ENCODE results near the gene TACR1.
"Not testable (repeated sequence)": the region's sequence is repeated elsewhere in the genome, so short reads cannot be mapped to it uniquely, and the experiment has no call there.

The TACR1 gene

GRCh38 chr2:75147884-75148283 lies 51.4 kb downstream of the TACR1 start:
- in situ Hi-C loops (cut with MboI; ENCODE audit: low sequenced_read_pairs) = not testable (repeated sequence)

- in situ Hi-C loops (cut with MboI; ENCODE audit: low sequenced_read_pairs) = no loop called here
Observed at GRCh38 chr2:75146606-75147332, 52.6 kb downstream of the TACR1 start.

GRCh38 chr2:75146221-75146605 lies 53.1 kb downstream of the TACR1 start:
- in situ Hi-C loops (cut with MboI; ENCODE audit: low sequenced_read_pairs) = not testable (repeated sequence)

GRCh38 chr2:75142081-75142480 lies 57.2 kb downstream of the TACR1 start:
- in situ Hi-C loops (cut with MboI; ENCODE audit: low sequenced_read_pairs) = no loop called here

GRCh38 chr2:75140288-75140687 lies 59.0 kb downstream of the TACR1 start:
- in situ Hi-C loops (cut with MboI; ENCODE audit: low sequenced_read_pairs) = no loop called here

- in situ Hi-C loops (cut with MboI; ENCODE audit: low sequenced_read_pairs) = no loop called here
Observed at GRCh38 chr2:75139171-75139570, 60.1 kb downstream of the TACR1 start.

- in situ Hi-C loops (cut with MboI; ENCODE audit: low sequenced_read_pairs) = no loop called here
Observed at GRCh38 chr2:75138528-75138927, 60.8 kb downstream of the TACR1 start.

GRCh38 chr2:75135776-75136400 lies 63.4 kb downstream of the TACR1 start:
- in situ Hi-C loops (cut with MboI; ENCODE audit: low sequenced_read_pairs) = no loop called here

- in situ Hi-C loops (cut with MboI; ENCODE audit: low sequenced_read_pairs) = no loop called here
Observed at GRCh38 chr2:75134860-75135259, 64.5 kb downstream of the TACR1 start.

GRCh38 chr2:75133621-75134570 lies 65.4 kb downstream of the TACR1 start:
- in situ Hi-C loops (cut with MboI; ENCODE audit: low sequenced_read_pairs) = no loop called here

- in situ Hi-C loops (cut with MboI; ENCODE audit: low sequenced_read_pairs) = no loop called here
Observed at GRCh38 chr2:75130171-75130570, 69.1 kb downstream of the TACR1 start.

GRCh38 chr2:75123876-75124275 lies 75.4 kb downstream of the TACR1 start:
- in situ Hi-C loops (cut with MboI; ENCODE audit: low sequenced_read_pairs) = no loop called here

- in situ Hi-C loops (cut with MboI; ENCODE audit: low sequenced_read_pairs) = no loop called here
Observed at GRCh38 chr2:75113231-75113869, 86.0 kb downstream of the TACR1 start.

- in situ Hi-C loops (cut with MboI; ENCODE audit: low sequenced_read_pairs) = no loop called here
Observed at GRCh38 chr2:75108937-75109482, 90.3 kb downstream of the TACR1 start.

- in situ Hi-C loops (cut with MboI; ENCODE audit: low sequenced_read_pairs) = no loop called here
Observed at GRCh38 chr2:75102011-75102410, 97.3 kb downstream of the TACR1 start.

GRCh38 chr2:75100801-75101151 lies 98.5 kb downstream of the TACR1 start:
- in situ Hi-C loops (cut with MboI; ENCODE audit: low sequenced_read_pairs) = no loop called here

- in situ Hi-C loops (cut with MboI; ENCODE audit: low sequenced_read_pairs) = no loop called here
Observed at GRCh38 chr2:75100011-75100800, 99.1 kb downstream of the TACR1 start.

- in situ Hi-C loops (cut with MboI; ENCODE audit: low sequenced_read_pairs) = no loop called here
Observed at GRCh38 chr2:75099521-75099922, 99.8 kb downstream of the TACR1 start.

GRCh38 chr2:75098856-75099255 lies 100.5 kb downstream of the TACR1 start:
- in situ Hi-C loops (cut with MboI; ENCODE audit: low sequenced_read_pairs) = no loop called here

- in situ Hi-C loops (cut with MboI; ENCODE audit: low sequenced_read_pairs) = no loop called here
Observed at GRCh38 chr2:75097831-75098230, 101.5 kb downstream of the TACR1 start.
